ENCODE measurements around the gene GBF1. TPM values are rescaled to one million over a fixed set of nuclear protein-coding genes. Genes with fewer than 3 reads are reported as not detected.

The GBF1 gene
- total RNA-seq, 3 donors from 2014 or later, result 51.9 to 67.8 (median 62.9) TPM

- TF ChIP-seq CTCF (IDR thresholded peaks at IDR 0.05), result no peak
- Histone ChIP-seq H3K9me3 (no peaks in the 10 kb centered on the region), H3K36me3 (ENCODE audit: low read depth) (no peaks in the 10 kb centered on the region), H3K4me1 (ENCODE audit: low read depth) (peaks cover 8% of the 10 kb centered on the region), H3K4me3 (no peak overlapping the region)
- no peak for ATAC-seq
- DNase-seq, result no peak
- intact Hi-C loops (cut with DNase I, micrococcal nuclease), result no loop called here
Measured at GRCh38 chr10:102411341-102412255, 166.3 kb downstream of the GBF1 start.

DNA sequence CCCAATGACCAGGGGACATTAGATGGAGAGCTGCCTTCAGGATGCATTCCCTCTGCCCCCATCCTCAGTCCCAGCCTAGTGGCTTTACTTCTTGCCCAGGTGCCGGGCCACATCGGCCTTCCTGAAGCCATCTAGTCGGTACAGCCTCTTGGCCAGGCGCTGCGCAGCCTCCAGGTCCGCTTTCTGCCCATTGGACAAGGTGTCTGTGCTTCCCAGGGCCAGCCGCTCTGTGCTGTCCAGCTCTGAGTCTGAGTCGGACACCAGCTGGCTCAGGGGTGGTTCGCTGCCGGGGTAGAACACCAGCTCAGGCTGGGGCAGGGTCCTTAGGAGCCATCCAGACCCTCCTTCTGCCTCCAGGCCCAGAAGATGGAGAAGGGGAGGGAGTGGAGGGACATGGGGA lies 167.0 kb downstream of the GBF1 start:
- Histone ChIP-seq H3K9me3 (no peaks in the 10 kb centered on the region), H3K4me1 (ENCODE audit: low read depth) (peaks cover 8% of the 10 kb centered on the region), H3K4me3 (no peak overlapping the region), H3K36me3 (ENCODE audit: low read depth) (no peaks in the 10 kb centered on the region)
- ATAC-seq (no peak), DNase-seq (no peak)
- intact Hi-C loops (cut with DNase I, micrococcal nuclease), result no loop called here
- TF ChIP-seq CTCF (IDR thresholded peaks at IDR 0.05), result no peak

DNA sequence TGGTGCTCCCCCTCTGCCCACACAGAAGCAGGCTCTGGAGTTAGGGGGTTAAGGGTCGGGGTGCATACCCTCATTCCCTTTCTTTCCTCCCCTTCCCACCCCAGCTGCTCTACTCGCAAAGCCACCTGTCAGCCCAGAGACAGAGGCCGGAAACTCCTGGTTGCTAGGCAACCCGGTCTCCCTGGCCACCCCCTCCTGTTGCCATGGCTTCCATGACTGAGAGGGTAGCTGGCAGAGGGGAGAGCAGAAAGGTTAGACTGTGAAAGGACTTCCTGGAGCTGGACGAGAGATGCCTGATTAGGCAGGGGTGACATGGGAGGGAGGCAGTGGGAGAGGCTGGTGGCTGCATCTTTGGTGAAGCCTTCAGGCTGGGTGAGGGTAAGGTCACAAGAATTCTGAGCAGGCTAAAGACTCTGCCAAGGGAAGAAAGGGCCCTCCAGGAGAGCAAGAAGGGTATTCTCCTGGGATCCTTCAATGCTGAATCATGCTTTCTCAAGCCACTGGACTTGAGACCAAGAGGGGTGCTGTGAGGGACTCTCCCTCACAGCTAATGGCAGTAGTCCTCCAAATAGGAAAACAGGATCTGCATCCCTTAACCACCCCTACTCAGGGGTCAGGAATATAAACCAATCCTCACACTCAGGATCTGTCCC lies 167.8 kb downstream of the GBF1 start:
- ATAC-seq (no peak), DNase-seq (no peak)
- H3K4me3 ChIP-seq, result no peak overlapping the region
- no peaks in the 10 kb centered on the region for H3K36me3 ChIP-seq (ENCODE audit: low read depth)
- H3K4me1 ChIP-seq (ENCODE audit: low read depth), result peaks cover 8% of the 10 kb centered on the region
- H3K9me3 ChIP-seq, result no peaks in the 10 kb centered on the region
- TF ChIP-seq CTCF (IDR thresholded peaks at IDR 0.05), result no peak
- intact Hi-C loops (cut with DNase I, micrococcal nuclease), result no loop called here

DNA sequence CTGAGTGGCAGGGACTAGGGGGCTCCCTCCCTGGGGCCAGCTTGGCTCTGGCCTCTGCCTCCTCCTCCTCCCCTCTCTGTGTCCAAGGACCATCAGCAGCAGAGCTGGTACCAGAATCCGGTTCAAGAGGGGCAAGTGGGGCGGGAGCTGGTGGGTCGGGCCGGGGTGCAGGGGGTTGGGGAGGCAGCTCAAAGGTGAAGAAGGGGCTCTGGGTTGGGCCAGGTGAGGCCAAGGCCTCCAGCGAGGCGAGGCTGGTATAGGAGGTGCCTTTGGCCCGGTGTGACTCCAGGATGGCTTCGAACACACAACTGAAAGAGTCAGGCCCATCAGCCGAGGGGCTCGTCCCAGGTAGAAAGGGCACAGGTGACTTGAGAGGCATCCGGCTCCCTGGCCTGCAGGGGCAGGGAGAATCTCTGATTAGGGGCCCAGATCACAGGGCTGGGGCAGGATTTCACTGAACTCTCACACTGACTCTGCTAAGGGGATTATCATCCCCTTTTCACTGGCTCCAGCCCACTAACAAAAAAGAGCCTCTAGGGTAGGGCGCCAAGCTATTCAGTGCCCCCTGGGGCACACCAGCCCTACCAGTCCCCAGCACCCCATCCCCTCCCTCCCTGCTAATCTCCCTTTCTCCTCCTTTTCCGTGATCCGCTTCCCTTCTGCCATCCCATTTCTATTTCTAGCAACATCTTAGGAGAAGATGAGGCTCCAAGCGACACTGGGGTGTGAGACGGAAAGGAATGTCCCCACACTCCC lies 168.7 kb downstream of the GBF1 start:
- TF ChIP-seq CTCF (IDR thresholded peaks at IDR 0.05), result no peak
- ATAC-seq (no peak), DNase-seq (no peak)
- Histone ChIP-seq H3K4me3 (no peak overlapping the region), H3K36me3 (ENCODE audit: low read depth) (no peaks in the 10 kb centered on the region), H3K9me3 (no peaks in the 10 kb centered on the region), H3K4me1 (ENCODE audit: low read depth) (peaks cover 5% of the 10 kb centered on the region)
- intact Hi-C loops (cut with DNase I, micrococcal nuclease), result no loop called here

GRCh38 chr10:102414749-102415148 lies 169.4 kb downstream of the GBF1 start:
- no peak for DNase-seq
- ATAC-seq, result no peak

More at GRCh38 chr10:102414749-102415148, 169.4 kb downstream of the GBF1 start:
- TF ChIP-seq CTCF (IDR thresholded peaks at IDR 0.05), result no peak
- H3K4me1 ChIP-seq (ENCODE audit: low read depth), result peaks cover 9% of the 10 kb centered on the region
- intact Hi-C loops (cut with DNase I, micrococcal nuclease), result no loop called here
- no peak overlapping the region for H3K4me3 ChIP-seq
- no peaks in the 10 kb centered on the region for H3K9me3 ChIP-seq
- H3K36me3 ChIP-seq (ENCODE audit: low read depth), result no peaks in the 10 kb centered on the region
